Left renal pelvis (tissue), 4 donors: Measurements from ENCODE around the gene ZC2HC1C. TPM values are rescaled to one million over a fixed set of nuclear protein-coding genes. Genes with fewer than 3 reads are reported as not detected.

ENCODE experiments used
- DNase-seq, 4 donors: peaks; one replicate each; pipeline ENCODE4 v3.0.0-alpha.2; 2013; ENCODE audit warnings: low read depth in 4 of 4, low spot score in 3 of 4
- polyA plus RNA-seq, 4 donors: library from polyadenylated mRNA; unstranded; fragments of 120-200 nt; gene quantifications; one replicate each; pipeline ENCODE4 v1.2.1, GENCODE V29; 2013; ENCODE audit not compliant: insufficient read length in 4 of 4

ZC2HC1C gene
- polyA plus RNA-seq, 4 donors = 1.7 to 9.5 (median 8.3) TPM

GRCh38 chr14:75128596-75128990 lies 59.2 kb downstream of the ZC2HC1C start:
- DNase-seq = no peak

Other genes with a start within 250 kb of the ZC2HC1C start
- 1 to 10 TPM in 2 of 4 donors, under 1 TPM in 2; 0.37 to 3.0 (median 0.83) TPM for gene PROX2, start 193.5 kb upstream of the ZC2HC1C start, polyA plus RNA-seq
- gene DLST, start 187.7 kb upstream of the ZC2HC1C start, polyA plus RNA-seq = 100 to 1,000 TPM in 3 of 4 donors, 10 to 100 TPM in 1; 74.3 to 122 (median 113) TPM
- 1 to 10 TPM in 2 of 4 donors, under 1 TPM in 2; 0.72 to 1.8 (median 1.2) TPM for gene RPS6KL1, start 146.4 kb upstream of the ZC2HC1C start, polyA plus RNA-seq
- 10 to 100 TPM in 1 of 4 donors, 1 to 10 TPM in 3; 5.7 to 12.5 (median 8.4) TPM for gene PGF, start 114.0 kb upstream of the ZC2HC1C start, polyA plus RNA-seq
- 10 to 100 TPM; 48.4 to 67.7 (median 61.4) TPM for gene EIF2B2, start 66.7 kb upstream of the ZC2HC1C start, polyA plus RNA-seq
- gene MLH3, start 18.2 kb upstream of the ZC2HC1C start, polyA plus RNA-seq = 10 to 100 TPM; 27.8 to 46.1 (median 37.1) TPM
- gene ACYP1, start 5.6 kb upstream of the ZC2HC1C start, polyA plus RNA-seq = 10 to 100 TPM; 25.5 to 52.6 (median 33.8) TPM
- gene NEK9, start 57.4 kb downstream of the ZC2HC1C start, polyA plus RNA-seq = 100 to 1,000 TPM; 117 to 141 (median 122) TPM
- 100 to 1,000 TPM; 232 to 293 (median 275) TPM for gene TMED10, start 107.0 kb downstream of the ZC2HC1C start, polyA plus RNA-seq
- 1,000 to 10,000 TPM in 1 of 4 donors, 100 to 1,000 TPM in 1, 10 to 100 TPM in 2; 57.8 to 7,570 (median 105) TPM for gene FOS, start 209.2 kb downstream of the ZC2HC1C start, polyA plus RNA-seq